ENCODE measurements around the gene CDSN. TPM values are rescaled to one million over a fixed set of nuclear protein-coding genes. Genes with fewer than 3 reads are reported as not detected.
A peak's percentile ranks its signal among the peaks of the same experiment; 100 is the strongest.

The CDSN gene
- total and polyA plus RNA-seq, 2 donors (not counting 3 experiments of a cell fraction or from before 2014, with no cell fraction given): not detected

GRCh38 chr6:31126396-31127175 lies 6.3 kb upstream of the CDSN start:
- Histone ChIP-seq H4K20me1 (replicated peaks; ENCODE audit: control insufficient read depth, extremely low read depth, insufficient read depth, low read length) (no peaks in the 10 kb centered on the region), H3K4me3 (replicated peaks in 1 of 3; ENCODE audit: insufficient read depth in 1 of 3, low read depth in 1 of 3, low read length in 3 of 3) (no peak overlapping the region), H3K79me2 (ENCODE audit: control insufficient read depth, insufficient read depth, low read length) (no peaks in the 10 kb centered on the region), H3K4me2 (ENCODE audit: insufficient read depth, low read length) (no peak overlapping the region), H3K27ac (ENCODE audit: insufficient read depth, low read depth, low read length) (no peak overlapping the region), H3K9me3 (replicated peaks; ENCODE audit: control insufficient read depth, insufficient read depth, low read length) (no peaks in the 10 kb centered on the region), H3K4me1 (ENCODE audit: control insufficient read depth, extremely low read depth, insufficient read depth, low read length) (peaks cover 36% of the 10 kb centered on the region), H3K9me1 (replicated peaks; ENCODE audit: control insufficient read depth, extremely low read depth, insufficient read depth, low read length) (no peaks in the 10 kb centered on the region), H3K27me3 (ENCODE audit: control insufficient read depth in 2 of 2, insufficient read depth in 2 of 2, low read length in 2 of 2) (peaks cover 3 to 6% of the 10 kb centered on the region in 2 experiments), H3K9ac (replicated peaks; ENCODE audit: extremely low read depth, insufficient read depth, low read length) (no peak overlapping the region), H3K36me3 (ENCODE audit: control insufficient read depth in 2 of 2, extremely low read depth in 1 of 2, insufficient read depth in 2 of 2, low read length in 2 of 2) (no peaks in the 10 kb centered on the region), H2AFZ (ENCODE audit: low read depth, low read length) (no peak overlapping the region)
- intact Hi-C loops (cut with micrococcal nuclease): loop anchor here (5.0 kb wide), 1 partner anchor 299 kb away; no protein-coding TSS in a partner anchor
- BruUV-seq (replicated peaks): no TSS peak
- dilution Hi-C loops (cut with MboI; ENCODE audit: extremely low pct_ligation_motif_present, low sequenced_read_pairs): no loop called here
- FAIRE-seq (no peak), DNase-seq (ENCODE audit: low read depth, low spot score) (peak; percentile 14)
- TF ChIP-seq FOS (IDR thresholded peaks at IDR 0.05; ENCODE audit: borderline replicate concordance, insufficient read depth, low read length): no peak
- TF ChIP-seq EZH2 (IDR thresholded peaks at IDR 0.05; ENCODE audit: borderline replicate concordance, low read depth, low read length, severe bottlenecking): no peak
- TF ChIP-seq CTCF (IDR thresholded peaks at IDR 0.05; ENCODE audit: extremely low read depth in 1 of 2, insufficient read depth in 1 of 2, low read depth in 1 of 2, low read length in 2 of 2): no peak
- no peak for TF ChIP-seq MYC (IDR thresholded peaks at IDR 0.05; ENCODE audit: low read depth, low read length)
- TF ChIP-seq POLR2AphosphoS5 (IDR thresholded peaks at IDR 0.05; ENCODE audit: insufficient read depth, low read depth, low read length): no peak
- no peak for TF ChIP-seq POLR2A (IDR thresholded peaks at IDR 0.05; ENCODE audit: low read depth, low read length)
- TF ChIP-seq GATA2 (IDR thresholded peaks at IDR 0.05; ENCODE audit: insufficient read depth, insufficient read length, low read depth, low read length): no peak
- no peak for TF ChIP-seq JUN (IDR thresholded peaks at IDR 0.05; ENCODE audit: borderline replicate concordance, insufficient read depth, insufficient read length, low read depth)
- no peak for TF ChIP-seq MAX (IDR thresholded peaks at IDR 0.05; ENCODE audit: insufficient read depth, insufficient read length)
- ChIA-PET CTCF (interaction anchor here (0.9 to 10.6 kb wide), 17 partner anchors 11 to 310 kb away, joined by 3 to 71 read pairs (median 4); partner anchors contain the start of genes PSORS1C1 and VARS2), POLR2A (interaction anchor here (0.6 kb wide), 1 partner anchor 39 kb away, joined by 3 read pairs; no protein-coding TSS in a partner anchor)
